Natural killer cell (primary cell): ENCODE measurements around the gene LAP3. TPM values are rescaled to one million over a fixed set of nuclear protein-coding genes. Genes with fewer than 3 reads are reported as not detected.

ENCODE experiments used
- ATAC-seq, 3 donors: fragments of 150-1000 bp in 2 of 3; fragments of 200-7000 bp in 1 of 3; cut with Tn5 transposase; 1 replicate in 1 of 3; 2 replicates in 2 of 3; pipeline ENCODE4 v1.10.0; 2021; ENCODE audit warnings: mild to moderate bottlenecking in 2 of 3, moderate library complexity in 2 of 3
- DNase-seq, 2 donors: peaks; one replicate each; pipeline versions ENCODE4 v3.0.0 to v3.0.0-alpha.2; 2013 to 2021; ENCODE audit warnings: mixed read lengths in 1 of 2
- H3K27ac ChIP-seq: one replicate; pipeline ENCODE4 v1.5.1; 2013; ENCODE audit warnings: mild to moderate bottlenecking, low read length
- H3K27me3 ChIP-seq: one replicate; pipeline ENCODE4 v1.6.1; 2013; ENCODE audit warnings: low read length; ENCODE audit not compliant: control insufficient read depth, insufficient read depth
- H3K36me3 ChIP-seq: one replicate; pipeline ENCODE4 v1.6.1; 2013; ENCODE audit warnings: low read length; ENCODE audit not compliant: control insufficient read depth, insufficient read depth
- H3K4me1 ChIP-seq: one replicate; pipeline ENCODE4 v1.6.1; 2013; ENCODE audit warnings: low read length; ENCODE audit not compliant: control insufficient read depth, insufficient read depth
- H3K4me3 ChIP-seq: one replicate; pipeline ENCODE4 v1.5.1; 2013; ENCODE audit warnings: low read length
- H3K9me3 ChIP-seq: one replicate; pipeline ENCODE4 v1.6.1; 2013; ENCODE audit warnings: low read length; ENCODE audit not compliant: control insufficient read depth, insufficient read depth
- H3K27ac Mint-ChIP-seq, 2 donors: one replicate each; pipeline ENCODE4 v1.8.0; 2022; ENCODE audit warnings: mild to moderate bottlenecking in 2 of 2, mixed read lengths in 2 of 2, moderate library complexity in 1 of 2
- H3K27me3 Mint-ChIP-seq, 2 donors: one replicate each; pipeline ENCODE4 v1.8.0; 2022; ENCODE audit warnings: low read depth in 2 of 2, mixed read lengths in 2 of 2
- H3K36me3 Mint-ChIP-seq: one replicate; pipeline ENCODE4 v1.8.0; 2022; ENCODE audit warnings: mixed read lengths
- H3K4me1 Mint-ChIP-seq, 2 donors: one replicate each; pipeline ENCODE4 v1.8.0; 2022; ENCODE audit warnings: mixed read lengths in 2 of 2
- H3K4me3 Mint-ChIP-seq: one replicate; pipeline ENCODE4 v1.8.0; 2022; ENCODE audit warnings: mild to moderate bottlenecking, moderate library complexity, mixed read lengths
- H3K9me3 Mint-ChIP-seq, 2 donors: one replicate each; pipeline ENCODE4 v1.8.0; 2022; ENCODE audit warnings: mixed read lengths in 2 of 2
- CTCF ChIP-seq: fragments of 200-600 bp; IDR thresholded peaks from one replicate; pipeline ENCODE4 v1.8.0; 2022; ENCODE audit warnings: antibody characterized with exemption
- WGBS: methylation state at CpG from one replicate; pipeline ENCODE4 v1.1.7; 2013; ENCODE audit warnings: missing lambda C conversion rate; ENCODE audit not compliant: insufficient coverage; 5-methylcytosine and 5-hydroxymethylcytosine counted together
- intact Hi-C: fragments of 100-400 bp; cut with micrococcal nuclease; formaldehyde crosslinking; loops from one replicate; pipeline ENCODE4 v1.14.2; 2022
- total RNA-seq, 4 donors: library from RNA; stranded (reverse); fragments of 120-200 nt in 1 of 4; gene quantifications; one replicate each; pipeline versions ENCODE4 v1.2.3 to v1.2.4, GENCODE V29; 2013 to 2022

Gene LAP3
- total RNA-seq, 3 donors from 2014 or later (not counting 1 experiment from before 2014, with no cell fraction given), result 68.2 to 76.1 (median 71.6) TPM

DNA sequence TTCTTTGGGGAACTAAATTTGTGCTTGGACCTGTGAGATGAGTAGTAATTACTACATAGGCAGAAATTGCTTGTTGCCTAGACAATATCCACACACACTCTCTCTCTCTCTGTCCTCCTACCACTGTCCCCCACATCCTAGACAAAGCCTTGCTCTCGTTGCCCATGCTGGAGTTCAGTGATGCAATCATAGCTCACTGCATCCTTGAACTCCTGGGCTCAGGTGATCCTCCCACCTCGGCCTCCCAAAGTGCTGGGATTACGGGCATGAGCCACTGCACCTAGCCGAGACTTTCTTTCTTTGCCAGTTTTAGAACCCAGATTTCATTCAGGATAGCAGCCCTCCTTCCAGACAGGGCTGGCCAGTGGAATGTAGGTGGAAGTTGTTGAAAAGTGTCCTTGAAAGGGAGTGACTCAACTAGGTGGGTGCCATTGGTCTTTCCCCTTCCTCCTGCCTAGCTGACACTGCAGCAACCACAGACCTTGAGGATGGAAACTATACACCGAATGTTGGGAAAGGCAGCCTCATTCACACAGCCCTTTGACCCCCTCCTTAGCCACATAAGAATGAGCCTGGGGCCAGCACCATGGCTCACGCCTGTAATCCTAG is 16.8 kb upstream of the LAP3 start:
- intact Hi-C loops, result no loop called here
- Mint-ChIP-seq H3K9me3 (no peaks in the 10 kb centered on the region), H3K27ac (no peak overlapping the region), H3K4me3 (no peak overlapping the region), H3K27me3 (peaks cover 9 to 11% of the 10 kb centered on the region in 2 donors), H3K36me3 (no peaks in the 10 kb centered on the region), H3K4me1 (no peaks in the 10 kb centered on the region)
- H3K27ac ChIP-seq, result no peak overlapping the region
- H3K4me1 ChIP-seq, result no peaks in the 10 kb centered on the region
- no peak for ATAC-seq
- H3K9me3 ChIP-seq, result no peaks in the 10 kb centered on the region
- no peaks in the 10 kb centered on the region for H3K27me3 ChIP-seq
- H3K36me3 ChIP-seq, result no peaks in the 10 kb centered on the region
- TF ChIP-seq CTCF, result no peak
- H3K4me3 ChIP-seq, result no peak overlapping the region
- no peak for DNase-seq
- 89% methylated on average over 6 of the region's 6 CpGs for WGBS

GRCh38 chr4:17561195-17561909 is 15.6 kb upstream of the LAP3 start:
- TF ChIP-seq CTCF, result no peak
- 91% methylated on average over 8 of the region's 8 CpGs for WGBS
- no peaks in the 10 kb centered on the region for H3K9me3 ChIP-seq

DNA sequence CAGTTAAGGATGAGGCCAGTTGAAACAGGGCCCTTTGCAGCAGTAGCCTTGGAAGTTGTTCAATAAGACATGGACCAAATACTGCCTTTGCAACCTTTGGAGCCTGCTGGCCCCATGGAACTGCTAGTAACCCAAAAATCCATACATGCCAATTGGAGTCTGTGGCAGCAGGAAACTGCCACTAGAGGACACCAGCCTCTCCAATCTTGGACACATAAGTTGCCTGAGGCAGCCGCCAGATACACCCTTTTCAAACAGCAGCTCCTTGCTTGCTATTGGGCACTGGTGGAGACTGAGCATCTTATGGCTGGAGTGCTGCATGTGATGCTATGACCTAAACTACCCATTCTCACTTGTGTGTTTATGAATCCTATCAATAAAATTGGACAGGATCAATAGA is 14.8 kb upstream of the LAP3 start:
- Mint-ChIP-seq H3K36me3 (no peaks in the 10 kb centered on the region), H3K27ac (no peak overlapping the region), H3K4me3 (no peak overlapping the region), H3K9me3 (no peaks in the 10 kb centered on the region), H3K27me3 (no peaks in the 10 kb centered on the region), H3K4me1 (no peaks in the 10 kb centered on the region)
- no peak overlapping the region for H3K4me3 ChIP-seq
- DNase-seq (no peak), ATAC-seq (no peak)
- intact Hi-C loops, result no loop called here
- H3K4me1 ChIP-seq, result no peaks in the 10 kb centered on the region
- TF ChIP-seq CTCF, result no peak
- no peaks in the 10 kb centered on the region for H3K9me3 ChIP-seq
- no peaks in the 10 kb centered on the region for H3K27me3 ChIP-seq
- WGBS, result 73% methylated on average over 1 of the region's 1 CpG
- H3K27ac ChIP-seq, result no peak overlapping the region
- no peaks in the 10 kb centered on the region for H3K36me3 ChIP-seq

More at GRCh38 chr4:17561195-17561909, 15.6 kb upstream of the LAP3 start:
- Mint-ChIP-seq H3K4me1 (no peaks in the 10 kb centered on the region), H3K9me3 (no peaks in the 10 kb centered on the region), H3K27me3 (peaks cover 0 to 4% of the 10 kb centered on the region in 2 donors), H3K27ac (no peak overlapping the region), H3K4me3 (no peak overlapping the region), H3K36me3 (no peaks in the 10 kb centered on the region)
- no peaks in the 10 kb centered on the region for H3K4me1 ChIP-seq
- no peak overlapping the region for H3K4me3 ChIP-seq
- no peak overlapping the region for H3K27ac ChIP-seq
- no peak for ATAC-seq
- intact Hi-C loops, result no loop called here
- DNase-seq, result no peak
- no peaks in the 10 kb centered on the region for H3K27me3 ChIP-seq
- no peaks in the 10 kb centered on the region for H3K36me3 ChIP-seq
